ENCODE measurements around the gene GTF2A2.
"Not testable (repeated sequence)": the region's sequence is repeated elsewhere in the genome, so short reads cannot be mapped to it uniquely, and the experiment has no call there.

Gene GTF2A2

GRCh38 chr15:59674361-59674877 is 17.1 kb upstream of the GTF2A2 start:
- FAIRE-seq = peak; percentile 35
- DNase-seq (ENCODE audit: low spot score) = no peak

- no peak for DNase-seq (ENCODE audit: low spot score)
Observed at GRCh38 chr15:59668556-59668955, 11.2 kb upstream of the GTF2A2 start.

DNA sequence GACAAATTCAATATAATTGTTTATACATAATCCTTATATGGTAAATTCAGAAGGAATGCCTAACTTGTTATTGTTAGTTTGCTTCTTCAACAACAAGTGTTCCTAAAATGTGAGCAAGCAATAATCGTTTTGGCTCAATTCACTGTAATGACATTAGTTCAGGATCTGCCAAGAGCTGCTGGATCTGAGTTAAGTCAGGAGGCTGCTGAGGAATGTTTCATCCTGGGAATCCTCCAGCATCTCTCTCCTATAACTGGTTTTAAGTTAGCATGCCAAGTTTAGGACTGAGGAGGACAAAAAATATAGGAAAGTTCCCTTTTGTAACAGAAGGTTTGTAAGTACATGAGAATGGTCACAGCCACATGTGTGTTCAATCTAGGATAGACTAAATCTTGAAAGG is 4.9 kb upstream of the GTF2A2 start:
- DNase-seq (ENCODE audit: low spot score) = no peak
- no peak for FAIRE-seq

More at GRCh38 chr15:59668556-59668955, 11.2 kb upstream of the GTF2A2 start:
- no peak for FAIRE-seq

DNA sequence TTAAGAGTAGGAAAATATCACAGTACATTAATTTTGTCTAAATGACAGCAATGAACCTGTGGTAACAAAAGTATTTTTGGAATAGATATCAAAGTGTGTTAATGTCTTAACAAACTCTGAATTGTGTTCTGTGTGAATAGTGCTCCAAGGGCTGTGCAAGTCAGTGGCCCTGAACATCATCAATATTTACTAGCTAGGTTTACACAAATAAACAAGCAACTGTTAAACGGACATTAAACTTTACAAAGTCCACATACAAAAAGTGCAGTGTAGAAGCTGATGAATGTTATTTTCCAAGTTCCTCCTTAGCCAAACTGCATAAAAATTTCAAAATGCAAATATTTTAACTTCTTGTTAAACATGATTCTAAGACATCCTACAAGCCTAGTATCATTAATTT is 2.1 kb upstream of the GTF2A2 start:
- DNase-seq (ENCODE audit: low spot score) (no peak), FAIRE-seq (no peak)

DNA sequence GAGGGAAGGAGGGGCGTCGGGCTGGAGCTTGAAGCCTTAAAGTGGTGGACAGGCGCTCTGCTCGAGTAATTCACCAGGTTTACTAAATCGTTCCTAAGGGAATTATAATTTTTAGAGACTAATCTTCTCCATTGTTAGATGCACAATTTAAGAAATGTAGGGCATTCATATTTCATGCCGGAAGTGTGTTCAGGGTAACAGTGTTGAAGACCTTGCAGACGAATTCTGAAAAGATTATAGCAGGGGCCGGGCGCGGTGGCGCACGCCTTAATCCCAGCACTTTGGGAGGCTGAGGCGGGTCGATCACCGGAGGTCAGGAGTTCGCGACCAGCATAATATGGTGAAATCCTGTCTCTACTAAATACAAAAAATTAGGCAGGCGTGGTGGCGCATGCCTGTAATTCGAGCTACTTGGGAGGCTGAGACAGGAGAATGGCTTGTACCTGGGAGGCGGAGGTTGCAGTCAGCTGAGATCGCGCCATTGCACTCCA is 365 bp upstream of the GTF2A2 start:
- no peak for FAIRE-seq
- DNase-seq (ENCODE audit: low spot score) = no peak

GRCh38 chr15:59654046-59654445 is 3.3 kb downstream of the GTF2A2 start:
- DNase-seq (ENCODE audit: low spot score) (no peak), FAIRE-seq (no peak)

- no peak for DNase-seq (ENCODE audit: low spot score)
- no peak for FAIRE-seq
Observed at GRCh38 chr15:59649603-59650002, 7.7 kb downstream of the GTF2A2 start.

- FAIRE-seq (peak; percentile 42), DNase-seq (ENCODE audit: low spot score) (no peak)
Observed at GRCh38 chr15:59647085-59647484, 10.2 kb downstream of the GTF2A2 start.

- DNase-seq (ENCODE audit: low spot score) = no peak
Observed at GRCh38 chr15:59646277-59646676, 11.0 kb downstream of the GTF2A2 start.

DNA sequence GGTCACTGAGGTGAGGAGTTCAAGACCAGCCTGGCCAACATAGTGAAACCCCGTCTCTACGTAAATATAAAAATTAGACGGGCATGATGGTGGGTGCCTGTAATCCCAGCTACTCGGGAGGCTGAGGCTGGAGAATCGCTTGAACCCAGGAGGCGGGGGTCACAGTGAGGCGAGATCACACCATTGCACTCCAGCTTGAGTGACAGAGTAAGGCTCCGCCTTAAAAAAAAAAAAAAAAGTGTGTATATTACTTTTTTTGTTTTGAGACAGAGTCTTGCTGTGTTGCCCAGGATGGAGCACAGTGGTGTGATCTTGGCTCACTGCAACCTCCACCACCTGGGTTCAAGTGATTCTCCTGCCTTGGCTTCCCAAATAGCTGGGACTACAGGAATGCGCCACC is 11.5 kb downstream of the GTF2A2 start:
- not testable (repeated sequence) for FAIRE-seq; DNase-seq (ENCODE audit: low spot score)

More at GRCh38 chr15:59646277-59646676, 11.0 kb downstream of the GTF2A2 start:
- FAIRE-seq = no peak

DNA sequence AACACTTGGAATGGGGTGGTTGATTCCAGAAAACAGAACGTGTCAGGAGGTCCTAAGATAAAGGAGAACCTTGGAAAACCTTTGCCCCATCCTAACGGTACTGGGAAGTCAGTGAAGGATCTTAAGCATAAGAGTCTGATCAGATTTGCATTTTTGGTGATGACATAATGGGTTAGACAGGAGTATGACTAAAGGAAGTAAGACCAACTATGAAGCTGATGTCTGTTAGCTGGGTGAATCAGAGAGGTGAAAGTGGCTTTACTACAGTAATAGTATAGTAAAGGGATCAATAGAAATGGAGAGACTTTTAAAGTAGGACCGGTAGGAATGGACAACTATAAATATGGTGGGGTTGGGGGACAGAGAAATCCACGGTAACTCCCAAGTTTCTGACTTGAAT is 12.6 kb downstream of the GTF2A2 start:
- peak; percentile 23 for FAIRE-seq
- DNase-seq (ENCODE audit: low spot score) = no peak

- DNase-seq (ENCODE audit: low spot score) (no peak), FAIRE-seq (no peak)
Observed at GRCh38 chr15:59642351-59642750, 15.0 kb downstream of the GTF2A2 start.

GRCh38 chr15:59637507-59637906 is 19.8 kb downstream of the GTF2A2 start:
- not testable (repeated sequence) for DNase-seq (ENCODE audit: low spot score)
- peak; percentile 84 for FAIRE-seq

DNA sequence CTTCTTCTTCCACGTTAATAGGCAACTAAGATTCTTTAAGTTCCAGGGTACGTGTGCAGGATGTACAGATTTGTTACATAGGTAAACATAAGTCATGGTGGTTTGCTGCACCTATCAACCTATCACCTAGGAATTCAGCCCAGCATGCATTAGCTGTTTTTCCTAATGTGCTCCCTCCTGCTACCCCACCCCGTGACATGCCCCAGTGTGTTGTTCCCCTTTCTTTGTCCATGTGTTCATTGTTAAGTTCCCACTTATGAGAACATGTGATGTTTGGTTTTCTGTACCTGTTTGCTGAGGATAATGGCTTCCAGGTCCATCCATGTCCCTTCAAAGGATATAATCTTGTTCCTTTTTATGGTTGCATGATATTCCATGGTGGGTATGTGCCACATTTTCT is 21.1 kb downstream of the GTF2A2 start:
- no peak for DNase-seq (ENCODE audit: low spot score)
- FAIRE-seq = peak; percentile 84

GRCh38 chr15:59632714-59633113 is 24.6 kb downstream of the GTF2A2 start:
- DNase-seq (ENCODE audit: low spot score) (peak; percentile 48), FAIRE-seq (peak; percentile 50)

GRCh38 chr15:59622289-59622688 is 35.0 kb downstream of the GTF2A2 start:
- peak; percentile 88 for FAIRE-seq
- peak; percentile 80 for DNase-seq (ENCODE audit: low spot score)

DNA sequence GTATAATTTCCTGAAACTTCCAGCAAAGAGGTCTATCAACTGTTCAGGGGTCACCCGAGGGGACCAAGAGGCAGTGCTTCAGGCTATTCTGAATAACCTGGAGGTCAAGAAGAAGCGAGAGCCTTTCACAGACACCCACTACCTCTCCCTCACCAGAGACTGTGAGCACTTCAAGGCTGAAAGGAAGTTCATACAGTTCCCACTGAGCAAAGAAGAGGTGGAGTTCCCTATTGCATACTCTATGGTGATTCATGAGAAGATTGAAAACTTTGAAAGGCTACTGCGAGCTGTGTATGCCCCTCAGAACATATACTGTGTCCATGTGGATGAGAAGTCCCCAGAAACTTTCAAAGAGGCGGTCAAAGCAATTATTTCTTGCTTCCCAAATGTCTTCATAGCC is 38.9 kb downstream of the GTF2A2 start:
- DNase-seq (ENCODE audit: low spot score) (no peak), FAIRE-seq (no peak)

GRCh38 chr15:59616379-59616778 is 40.9 kb downstream of the GTF2A2 start:
- FAIRE-seq (peak; percentile 40), DNase-seq (ENCODE audit: low spot score) (no peak)

GRCh38 chr15:59615661-59616060 is 41.7 kb downstream of the GTF2A2 start:
- FAIRE-seq (no peak), DNase-seq (ENCODE audit: low spot score) (no peak)

- FAIRE-seq (no peak), DNase-seq (ENCODE audit: low spot score) (no peak)
Observed at GRCh38 chr15:59614153-59614552, 43.2 kb downstream of the GTF2A2 start.

- DNase-seq (ENCODE audit: low spot score) = no peak
- no peak for FAIRE-seq
Observed at GRCh38 chr15:59611276-59612260, 45.7 kb downstream of the GTF2A2 start, which contains the start of gene GCNT3. Gene GCNT3 (plus strand): TSS chr15:59611783. CDS start chr15:59618239, 6,456 bp downstream.

Data from urothelium cell line (cell line).